K562 (cell line): Measurements from ENCODE around the gene GP1BB. TPM values are rescaled to one million over a fixed set of nuclear protein-coding genes. Genes with fewer than 3 reads are reported as not detected.

Experiments
- ATAC-seq: fragments of 200-7000 bp; cut with Tn5 transposase; 3 replicates; pipeline ENCODE4 v1.9.1; 2020; ENCODE audit warnings: moderate library complexity
- BruUV-seq: library from RNA; stranded (reverse); fragments of 400-500 nt; replicated peaks from 2 replicates; lab custom pipeline; 2021; lab: Mats Ljungman, UMichigan
- CTCF ChIA-PET: fragments of 300-600 bp; formaldehyde crosslinking; extraction: SDS; loops from one replicate; lab custom pipeline; 2021; ENCODE audit warnings: low intra/inter-chr PET ratio; lab: Yijun Ruan, JAX
- POLR2A ChIA-PET: fragments of 300-600, 350-650 bp; sonication (Branson Sonifier 250); formaldehyde crosslinking; extraction: SDS; loops from one replicate; lab custom pipeline; 2021; ENCODE audit warnings: antibody characterized with exemption, inconsistent platforms; lab: Yijun Ruan, JAX
- DNase-seq, 4 experiments: peaks; one replicate each; pipeline versions ENCODE4 v3.0.0 to v3.0.0-alpha.2; 2011 to 2018; ENCODE audit warnings: low spot score in 3 of 4, mixed read lengths in 3 of 4; ENCODE audit errors: extremely low read depth in 1 of 4
- FAIRE-seq: peaks from 2 replicates; lab custom pipeline; 2011; peaks lifted over from hg19 to GRCh38; lab: Jason Lieb, UNC
- H2AFZ ChIP-seq: 2 replicates; pipeline ENCODE4 v1.6.0; 2011; ENCODE audit warnings: low read depth, low read length, control low read depth, inconsistent platforms
- H3K27ac ChIP-seq: fragments of 200-600 bp; 3 replicates; pipeline ENCODE4 v1.8.0; 2011; ENCODE audit warnings: low read depth, mild to moderate bottlenecking, control low read depth, inconsistent platforms, low read length, moderate library complexity, mixed read lengths; ENCODE audit errors: extremely low read depth
- H3K27me3 ChIP-seq, 2 experiments: fragments of 300-600 bp in 1 of 2; 2 replicates in 1 of 2; 3 replicates in 1 of 2; pipeline versions ENCODE4 v1.6.0 to v1.8.0; 2011; ENCODE audit warnings: inconsistent platforms in 2 of 2, low read length in 2 of 2, mild to moderate bottlenecking in 1 of 2, mixed read lengths in 1 of 2, moderate library complexity in 1 of 2; ENCODE audit not compliant: control insufficient read depth in 2 of 2, insufficient read depth in 2 of 2
- H3K36me3 ChIP-seq: fragments of 300-600 bp; 3 replicates; pipeline ENCODE4 v1.8.0; 2011; ENCODE audit warnings: mild to moderate bottlenecking, low read length, inconsistent platforms; ENCODE audit not compliant: control insufficient read depth, insufficient read depth
- H3K4me1 ChIP-seq, 2 experiments: fragments of 200-600 bp in 1 of 2; replicated peaks in 1 of 2; 2 replicates in 1 of 2; 3 replicates in 1 of 2; pipeline versions ENCODE4 v1.5.1 to v1.8.0; 2011; ENCODE audit warnings: inconsistent platforms in 2 of 2, low read length in 2 of 2, mild to moderate bottlenecking in 1 of 2, mixed read lengths in 1 of 2, moderate library complexity in 1 of 2; ENCODE audit not compliant: control insufficient read depth in 2 of 2, insufficient read depth in 2 of 2
- H3K4me2 ChIP-seq: 2 replicates; pipeline ENCODE4 v1.6.1; 2011; ENCODE audit warnings: low read length, control low read depth, inconsistent platforms, mixed read lengths; ENCODE audit not compliant: insufficient read depth
- H3K4me3 ChIP-seq: fragments of 200-600 bp; sonication (generic), shearing (Covaris generic); 2 replicates; pipeline ENCODE4 v1.5.1; 2016; ENCODE audit warnings: control low read depth, inconsistent platforms
- H3K79me2 ChIP-seq: fragments of 200-600 bp; 3 replicates; pipeline ENCODE4 v1.8.0; 2011; ENCODE audit warnings: low read length, inconsistent platforms; ENCODE audit not compliant: control insufficient read depth, insufficient read depth
- H3K9ac ChIP-seq, 2 experiments: 2 replicates each; pipeline versions ENCODE4 v1.6.0 to v1.6.1; 2011; ENCODE audit warnings: low read depth in 2 of 2, low read length in 2 of 2, control low read depth in 1 of 2, inconsistent platforms in 1 of 2, mild to moderate bottlenecking in 1 of 2, mixed read lengths in 1 of 2; ENCODE audit not compliant: insufficient read depth in 1 of 2
- H3K9me1 ChIP-seq: one replicate; pipeline ENCODE4 v1.6.0; 2011; ENCODE audit warnings: inconsistent platforms, mild to moderate bottlenecking, low read length, moderate library complexity; ENCODE audit not compliant: control insufficient read depth, insufficient read depth
- H3K9me3 ChIP-seq: replicated peaks from 2 replicates; pipeline ENCODE4 v1.5.1; 2011; ENCODE audit warnings: low read depth, low read length, inconsistent platforms; ENCODE audit not compliant: control insufficient read depth, insufficient read depth
- H4K20me1 ChIP-seq: replicated peaks from 2 replicates; pipeline ENCODE4 v1.6.1; 2011; ENCODE audit warnings: low read length, inconsistent platforms, mixed read lengths; ENCODE audit not compliant: control insufficient read depth, insufficient read depth
- CCNT2 ChIP-seq: IDR thresholded peaks from 2 replicates; pipeline ENCODE4 v1.6.1; 2011; ENCODE audit warnings: borderline replicate concordance, low read depth, mild to moderate bottlenecking, moderate library complexity, mixed read lengths, low read length; ENCODE audit not compliant: insufficient read length; ENCODE audit errors: extremely low read depth
- HDAC6 ChIP-seq: IDR thresholded peaks from 2 replicates; pipeline ENCODE4 v1.6.1; 2012; ENCODE audit warnings: low read depth, mild to moderate bottlenecking, control low read depth, inconsistent platforms, low read length, moderate library complexity
- HLTF ChIP-seq: fragments of 450-650 bp; IDR thresholded peaks from 2 replicates; pipeline ENCODE4 v1.6.1; 2016
- HOXB6 ChIP-seq: fragments of 250-450 bp; sonication (Bioruptor Pico); IDR thresholded peaks from 2 replicates; pipeline ENCODE4 v1.5.1; 2022; ENCODE audit warnings: mild to moderate bottlenecking, borderline replicate concordance
- KAT2B ChIP-seq: IDR thresholded peaks from one replicate; pipeline ENCODE4 v1.6.1; 2012; ENCODE audit warnings: low read depth, mild to moderate bottlenecking, control low read depth, inconsistent platforms, low read length, moderate library complexity
- KDM2B ChIP-seq: fragments of 250-450 bp; sonication (Bioruptor Pico); IDR thresholded peaks from 2 replicates; pipeline ENCODE4 v1.8.0; 2021; ENCODE audit warnings: mild to moderate bottlenecking, moderate library complexity
- KDM5B ChIP-seq: fragments of 200-600 bp; sonication (generic); IDR thresholded peaks from 2 replicates; pipeline ENCODE4 v1.6.1; 2012; ENCODE audit warnings: low read depth, mild to moderate bottlenecking, moderate library complexity, low read length, control low read depth, inconsistent platforms; ENCODE audit not compliant: insufficient replicate concordance
- KLF10 ChIP-seq: fragments of 250-450 bp; sonication (Bioruptor Pico); IDR thresholded peaks from 2 replicates; pipeline ENCODE4 v1.6.1; 2021; ENCODE audit warnings: matching md5 sums
- MYC ChIP-seq, 2 experiments: fragments of 250-450 bp in 1 of 2; sonication (Bioruptor Pico) in 1 of 2; IDR thresholded peaks; 2 replicates each; pipeline versions ENCODE4 v1.5.1 to v1.6.1; 2012 to 2021; ENCODE audit warnings: low read depth in 2 of 2, borderline replicate concordance in 1 of 2, improper control_type of control experiment in 1 of 2, low read length in 1 of 2, mild to moderate bottlenecking in 1 of 2, moderate library complexity in 1 of 2
- PHTF2 ChIP-seq: fragments of 250-450 bp; sonication (Bioruptor Pico); IDR thresholded peaks from 2 replicates; pipeline ENCODE4 v1.5.0; 2021; ENCODE audit warnings: mild to moderate bottlenecking
- YY1 ChIP-seq, 3 experiments: IDR thresholded peaks; 2 replicates each; pipeline ENCODE4 v1.6.1; 2011; ENCODE audit warnings: low read length in 2 of 3, mild to moderate bottlenecking in 2 of 3, moderate library complexity in 2 of 3, borderline replicate concordance in 1 of 3, control low read depth in 1 of 3, low read depth in 1 of 3; ENCODE audit not compliant: insufficient read depth in 3 of 3, insufficient replicate concordance in 2 of 3, control insufficient read depth in 1 of 3, insufficient read length in 1 of 3; ENCODE audit errors: extremely low read depth in 1 of 3
- ZBTB26 ChIP-seq: fragments of 450-650 bp; formaldehyde crosslinking; IDR thresholded peaks from 2 replicates; pipeline ENCODE4 v1.4.0; 2022; ENCODE audit warnings: missing genetic modification characterization
- ZFPM2 ChIP-seq: fragments of 250-450 bp; sonication (Bioruptor Pico); IDR thresholded peaks from 2 replicates; pipeline ENCODE4 v1.5.1; 2022; ENCODE audit warnings: mild to moderate bottlenecking
- ZNF668 ChIP-seq: fragments of 250-450 bp; sonication (Bioruptor Pico); IDR thresholded peaks from 2 replicates; pipeline ENCODE4 v1.8.0; 2022; ENCODE audit warnings: mild to moderate bottlenecking, inconsistent platforms
- WGBS: fragments of 100-300 bp; shearing (Covaris generic); methylation state at CpG from one replicate; pipeline ENCODE4 v1.1.6; 2016; ENCODE audit warnings: low coverage, mixed read lengths; ENCODE audit not compliant: insufficient coverage; ENCODE audit errors: missing lambda C conversion rate; 5-methylcytosine and 5-hydroxymethylcytosine counted together
- in situ Hi-C: fragments of 300-500 bp; cut with MboI; formaldehyde crosslinking; loops from 4 replicates; pipeline ENCODE4 v1.15.0; 2018; ENCODE audit warnings: inconsistent platforms, mixed read lengths
- intact Hi-C: fragments of 100-400 bp; cut with micrococcal nuclease; formaldehyde crosslinking; loops from 2 replicates; pipeline ENCODE4 v1.14.2; 2022
- polyA plus RNA-seq, 8 experiments: library from polyadenylated mRNA; depleted of rRNA in 4 of 8; stranded (reverse) in 5 of 8; unstranded in 3 of 8; fragments of >200 nt; fragmentation: Nextera tagmentation in 2 of 8; fragmentation: Illumina TruSeq in 1 of 8; extraction: Ambion mirVana in 2 of 8; extraction: Trizol in 1 of 8; gene quantifications; 2 replicates each; pipeline versions ENCODE4 v1.2.1 to v1.2.3, GENCODE V29; 2011 to 2014; ENCODE audit warnings: inconsistent platforms in 1 of 8, missing spikeins in 1 of 8
- total RNA-seq, 7 experiments: library from RNA; depleted of rRNA in 6 of 7; stranded (reverse); fragments of >200 nt in 6 of 7; fragmentation: Illumina TruSeq in 2 of 7; extraction: Trizol in 2 of 7; gene quantifications; 2 replicates each; pipeline versions ENCODE4 v1.2.1 to v1.2.3, GENCODE V29; 2011 to 2021; ENCODE audit warnings: low replicate concordance in 1 of 7

GP1BB gene
- total and polyA plus RNA-seq, 9 of the 15 experiments (the other 6 are each of a cell fraction or from before 2014, with no cell fraction given), result 0.69 to 162 (median 2.8) TPM

- no peak for TF ChIP-seq YY1 (IDR thresholded peaks at IDR 0.05; ENCODE audit: borderline replicate concordance in 1 of 3, control insufficient read depth in 1 of 3, extremely low read depth in 1 of 3, insufficient read depth in 3 of 3, insufficient read length in 1 of 3, insufficient replicate concordance in 2 of 3, low read depth in 1 of 3, low read length in 2 of 3)
- TF ChIP-seq HOXB6, result no peak
- no peak for TF ChIP-seq KAT2B
- TF ChIP-seq KLF10 (CRISPR knock-in tag), result no peak
- TF ChIP-seq PHTF2 (CRISPR knock-in tag), result 0 out of 2 replicates have a peak, but pooled peaks have one; percentile 54
- no peak for TF ChIP-seq CCNT2
- TF ChIP-seq MYC (IDR thresholded peaks at IDR 0.05; ENCODE audit: low read depth, low read length), result no peak
- no peak for TF ChIP-seq MYC (CRISPR knock-in tag; IDR thresholded peaks at IDR 0.05; ENCODE audit: borderline replicate concordance, low read depth)
Measured at GRCh38 chr22:19722982-19723231, 432 bp upstream of the GP1BB start (continued).

GRCh38 chr22:19723983-19724827 is 866 bp downstream of the GP1BB start:
- ATAC-seq (peak; percentile 70), DNase-seq (peak; percentile 94 to 97 (median 94)), FAIRE-seq (no peak)
- Histone ChIP-seq H3K27ac (peak overlapping the region; percentile 88), H3K9ac (peak overlapping the region; percentile 70 to 98), H4K20me1 (peaks cover 40% of the 10 kb centered on the region), H2AFZ (peak overlapping the region; percentile 79; the same call in 1 of the 2 replicates), H3K4me3 (peak overlapping the region; percentile 55), H3K4me2 (peak overlapping the region; percentile 80), H3K36me3 (peaks cover 40% of the 10 kb centered on the region), H3K27me3 (no peaks in the 10 kb centered on the region; a peak in 1 of 5 replicates), H3K4me1 (peaks cover 45 to 90% of the 10 kb centered on the region in 2 experiments), H3K79me2 (peaks cover 38% of the 10 kb centered on the region; the same call in 2 of the 3 replicates), H3K9me3 (0 out of 2 replicates have a peak, but pooled peaks cover 2% of the 10 kb centered on the region), H3K9me1 (peaks cover 29% of the 10 kb centered on the region)
- WGBS, result 29% methylated on average over 89 of the region's 89 CpGs
- in situ Hi-C loops, result loop anchor here (10.0 kb wide), 1 partner anchor 391 kb away; the partner anchor contains the start of genes RANBP1 and TRMT2A
- BruUV-seq, result no TSS peak
- ChIA-PET CTCF (interaction anchor here (0.6 to 1.2 kb wide), 5 partner anchors 15 to 224 kb away, joined by 3 to 5 read pairs (median 4); no protein-coding TSS in a partner anchor), POLR2A (interaction anchor here (0.6 to 2.8 kb wide), 51 partner anchors 9 to 724 kb away, joined by 3 to 20 read pairs (median 4); partner anchors contain the start of genes COMT, GNB1L, RTL10 and TRMT2A)
- intact Hi-C loops, result loop anchor here (2.0 to 5.0 kb wide), 2 partner anchors 131 to 427 kb away; partner anchors contain the start of genes GNB1L and RTL10
- TF ChIP-seq ZNF668 (CRISPR knock-in tag) (peak; percentile 46), HDAC6 (peak; percentile 96), KDM2B (peak; percentile 9; the same call in 1 of the 2 replicates), HLTF (peak; percentile 31; the same call in 1 of the 2 replicates), KDM5B (peak; percentile 34), ZFPM2 (CRISPR knock-in tag) (peak; percentile 66; the same call in 1 of the 2 replicates), ZBTB26 (CRISPR knock-in tag) (no peak)
